IMR-90 (cell line): Measurements from ENCODE around the gene GRM4. TPM values are rescaled to one million over a fixed set of nuclear protein-coding genes. Genes with fewer than 3 reads are reported as not detected.

Source experiments
- ATAC-seq: fragments of 200-7000 bp; cut with Tn5 transposase; 2 replicates; pipeline ENCODE4 v1.9.1; 2020; ENCODE audit warnings: low read depth, mild to moderate bottlenecking, moderate library complexity
- BruUV-seq: library from RNA; stranded (reverse); fragments of 400-500 nt; replicated peaks from 2 replicates; lab custom pipeline; 2021; lab: Mats Ljungman, UMichigan
- CTCF ChIA-PET: fragments of 300-600 bp; formaldehyde crosslinking; extraction: SDS; loops from one replicate; lab custom pipeline; 2021; ENCODE audit warnings: antibody characterized with exemption; lab: Yijun Ruan, JAX
- POLR2A ChIA-PET: fragments of 300-600 bp; sonication (Branson Sonifier 250); formaldehyde crosslinking; loops from one replicate; lab custom pipeline; 2022; ENCODE audit warnings: antibody characterized with exemption; ENCODE audit not compliant: unreplicated experiment; lab: Charles Lee
- DNase-seq: peaks from one replicate; pipeline ENCODE4 v3.0.0; 2013
- H2AFZ ChIP-seq: replicated peaks from 2 replicates; pipeline ENCODE3; 2013; ENCODE audit warnings: low read length, mild to moderate bottlenecking; ENCODE audit not compliant: poor library complexity
- H2AK5ac ChIP-seq: 2 replicates; pipeline ENCODE4 v1.6.1; 2013; ENCODE audit warnings: low read depth, low read length, inconsistent platforms
- H2AK9ac ChIP-seq: replicated peaks from 2 replicates; pipeline ENCODE3; 2013; ENCODE audit warnings: mild to moderate bottlenecking, low read depth, low read length, moderate library complexity; ENCODE audit not compliant: poor library complexity
- H2BK120ac ChIP-seq: 2 replicates; pipeline ENCODE4 v1.6.1; 2013; ENCODE audit warnings: low read depth, low read length, inconsistent platforms
- H2BK15ac ChIP-seq: 3 replicates; pipeline ENCODE4 v1.6.1; 2013; ENCODE audit warnings: low read depth, low read length, inconsistent platforms
- H2BK20ac ChIP-seq: 2 replicates; pipeline ENCODE4 v1.6.1; 2013; ENCODE audit warnings: low read depth, mild to moderate bottlenecking, inconsistent platforms, low read length, moderate library complexity
- H2BK5ac ChIP-seq: 2 replicates; pipeline ENCODE4 v1.6.1; 2013; ENCODE audit warnings: mild to moderate bottlenecking, low read depth, low read length, inconsistent platforms; ENCODE audit not compliant: poor library complexity, severe bottlenecking
- H3K14ac ChIP-seq: replicated peaks from 2 replicates; pipeline ENCODE4 v1.6.1; 2013; ENCODE audit warnings: low read depth, low read length, inconsistent platforms
- H3K18ac ChIP-seq: 2 replicates; pipeline ENCODE4 v1.6.1; 2013; ENCODE audit warnings: low read depth, low read length, control low read depth
- H3K23ac ChIP-seq: 2 replicates; pipeline ENCODE4 v1.6.1; 2013; ENCODE audit warnings: low read depth, low read length, inconsistent platforms
- H3K27ac ChIP-seq: 2 replicates; pipeline ENCODE4 v1.5.1; 2013; ENCODE audit warnings: mild to moderate bottlenecking, control low read depth, low read length; ENCODE audit not compliant: insufficient read depth
- H3K27me3 ChIP-seq: 2 replicates; pipeline ENCODE4 v1.6.1; 2013; ENCODE audit warnings: low read length; ENCODE audit not compliant: control insufficient read depth, insufficient read depth
- H3K36me3 ChIP-seq: 2 replicates; pipeline ENCODE4 v1.6.1; 2013; ENCODE audit warnings: low read length, mixed read lengths; ENCODE audit not compliant: control insufficient read depth, insufficient read depth
- H3K4ac ChIP-seq: 2 replicates; pipeline ENCODE4 v1.6.1; 2013; ENCODE audit warnings: low read depth, low read length, inconsistent platforms
- H3K4me1 ChIP-seq: 2 replicates; pipeline ENCODE4 v1.6.1; 2013; ENCODE audit warnings: low read length, mixed read lengths; ENCODE audit not compliant: control insufficient read depth, insufficient read depth
- H3K4me2 ChIP-seq: 2 replicates; pipeline ENCODE4 v1.6.1; 2013; ENCODE audit warnings: low read depth, mild to moderate bottlenecking, control low read depth, low read length, moderate library complexity
- H3K4me3 ChIP-seq: 2 replicates; pipeline ENCODE4 v1.5.1; 2013; ENCODE audit warnings: low read depth, mild to moderate bottlenecking, control low read depth, low read length, moderate library complexity; ENCODE audit not compliant: insufficient read depth
- H3K56ac ChIP-seq: 2 replicates; pipeline ENCODE4 v1.6.1; 2013; ENCODE audit warnings: low read length, inconsistent platforms; ENCODE audit not compliant: insufficient read depth; ENCODE audit errors: extremely low read depth
- H3K79me1 ChIP-seq, 2 experiments: 2 replicates each; pipeline ENCODE4 v1.6.1; 2013; ENCODE audit warnings: low read length in 2 of 2, inconsistent platforms in 1 of 2, low read depth in 1 of 2
- H3K9ac ChIP-seq: 2 replicates; pipeline ENCODE4 v1.6.1; 2013; ENCODE audit warnings: low read depth, low read length, control low read depth
- H3K9me1 ChIP-seq: 2 replicates; pipeline ENCODE4 v1.6.1; 2013; ENCODE audit warnings: low read length, inconsistent platforms; ENCODE audit not compliant: insufficient read depth
- H3K9me3 ChIP-seq: 2 replicates; pipeline ENCODE4 v1.6.1; 2013; ENCODE audit warnings: low read length; ENCODE audit not compliant: control insufficient read depth, insufficient read depth
- H4K20me1 ChIP-seq: 2 replicates; pipeline ENCODE4 v1.6.1; 2013; ENCODE audit warnings: low read length, inconsistent platforms; ENCODE audit not compliant: insufficient read depth
- H4K5ac ChIP-seq: 2 replicates; pipeline ENCODE4 v1.6.1; 2013; ENCODE audit warnings: mild to moderate bottlenecking, low read depth, low read length, control low read depth
- H4K8ac ChIP-seq, 2 experiments: 2 replicates each; pipeline ENCODE4 v1.6.1; 2013; ENCODE audit warnings: low read depth in 2 of 2, low read length in 2 of 2, control low read depth in 1 of 2, inconsistent platforms in 1 of 2
- H4K91ac ChIP-seq: 2 replicates; pipeline ENCODE4 v1.6.1; 2013; ENCODE audit warnings: low read depth, low read length, inconsistent platforms; ENCODE audit not compliant: insufficient read depth
- BHLHE40 ChIP-seq: fragments of 150-350 bp; IDR thresholded peaks from 2 replicates; pipeline ENCODE4 v1.6.1; 2016; ENCODE audit warnings: mild to moderate bottlenecking, low read depth, low read length
- CHD1 ChIP-seq: IDR thresholded peaks from 2 replicates; pipeline ENCODE4 v1.6.1; 2012; ENCODE audit warnings: low read depth, low read length, improper control_type of control experiment
- CTCF ChIP-seq: conservative IDR thresholded peaks from 2 replicates; pipeline ENCODE4 v1.5.1; 2012; ENCODE audit warnings: mild to moderate bottlenecking, low read depth, low read length, improper control_type of control experiment
- FOS ChIP-seq: fragments of 150-350 bp; IDR thresholded peaks from 2 replicates; pipeline ENCODE4 v1.6.1; 2016; ENCODE audit warnings: low read depth, low read length
- MAZ ChIP-seq: IDR thresholded peaks from 2 replicates; pipeline ENCODE4 v1.6.1; 2012; ENCODE audit warnings: low read depth, mild to moderate bottlenecking, low read length, improper control_type of control experiment, moderate library complexity, borderline replicate concordance
- MXI1 ChIP-seq: IDR thresholded peaks from 2 replicates; pipeline ENCODE4 v1.6.1; 2012; ENCODE audit warnings: low read depth, mild to moderate bottlenecking, low read length, moderate library complexity, borderline replicate concordance
- NFE2L2 ChIP-seq: fragments of 150-350 bp; IDR thresholded peaks from 2 replicates; pipeline ENCODE4 v1.6.1; 2016; ENCODE audit warnings: low read depth, mild to moderate bottlenecking, low read length
- RFX5 ChIP-seq: IDR thresholded peaks from 2 replicates; pipeline ENCODE4 v1.8.0; 2012; ENCODE audit warnings: low read depth, mild to moderate bottlenecking, low read length, moderate library complexity
- SMC3 ChIP-seq: fragments of 150-350 bp; IDR thresholded peaks from 2 replicates; pipeline ENCODE4 v1.6.1; 2016; ENCODE audit warnings: low read depth, mild to moderate bottlenecking, antibody characterized with exemption, low read length, moderate library complexity
- WGBS, 2 experiments: methylation state at CpG; one replicate each; pipeline versions ENCODE4 v1.1.5 to v1.1.7; 2013; ENCODE audit warnings: missing lambda C conversion rate in 2 of 2; ENCODE audit not compliant: insufficient read length in 1 of 2; ENCODE audit errors: extremely low coverage in 2 of 2; 5-methylcytosine and 5-hydroxymethylcytosine counted together
- dilution Hi-C: fragments of 300-500 bp; cut with HindIII; formaldehyde crosslinking; loops from one replicate; pipeline ENCODE4 v1.14.3; 2018; ENCODE audit warnings: low sequenced_read_pairs; ENCODE audit not compliant: unreplicated experiment
- in situ Hi-C: fragments of 300-500 bp; cut with MboI; formaldehyde crosslinking; loops from 3 replicates; pipeline ENCODE4 v1.14.3; 2019; ENCODE audit warnings: low sequenced_read_pairs, inconsistent platforms, mixed read lengths
- intact Hi-C: fragments of 100-400 bp; cut with micrococcal nuclease; formaldehyde crosslinking; loops from 2 replicates; pipeline ENCODE4 v1.10.0; 2022
- polyA plus RNA-seq, 3 experiments: library from polyadenylated mRNA; depleted of rRNA; stranded (reverse); fragments of >200 nt; gene quantifications; 2 replicates each; pipeline ENCODE4 v1.2.3, GENCODE V29; 2012; ENCODE audit warnings: low replicate concordance in 1 of 3
- total RNA-seq: library from RNA; depleted of rRNA; stranded (reverse); fragments of >200 nt; gene quantifications from 2 replicates; pipeline ENCODE4 v1.2.3, GENCODE V29; 2012
- TF ChIP-seq, protein P1 (sequence below): fragments of 150-350 bp; IDR thresholded peaks from 2 replicates; pipeline ENCODE4 v1.6.1; 2017; ENCODE audit warnings: mild to moderate bottlenecking, antibody characterized with exemption, low read length, low read depth

GRM4 gene
- total and polyA plus RNA-seq, 2 of the 4 experiments (the other 2 are of a cell fraction), result 0.02 TPM; not detected in 1

DNA sequence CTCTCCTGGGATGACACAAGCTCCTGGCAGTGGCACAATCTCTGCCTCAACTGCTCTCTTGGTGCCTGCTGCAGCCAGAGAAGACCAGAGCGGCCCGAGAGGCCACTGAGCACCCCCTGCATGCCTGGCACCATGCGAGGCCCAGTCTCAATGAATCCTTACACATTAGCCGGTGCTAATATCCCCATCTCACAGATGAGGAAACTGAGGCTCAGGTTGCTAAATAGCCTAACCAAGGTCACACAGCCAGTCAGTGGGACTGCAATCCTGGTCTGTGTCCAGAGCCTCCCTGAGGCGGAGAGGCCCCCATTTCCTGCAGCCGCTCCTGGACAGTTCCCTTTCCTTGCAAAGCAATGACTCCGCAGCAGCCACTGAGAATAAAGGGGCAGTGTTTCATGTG lies 81.2 kb downstream of the GRM4 start:
- Histone ChIP-seq H3K23ac (no peak overlapping the region), H4K20me1 (no peaks in the 10 kb centered on the region; the same call in 1 of the 2 replicates), H4K8ac (no peak overlapping the region), H2AK9ac (no peak overlapping the region), H2BK5ac (no peak overlapping the region), H3K27ac (no peak overlapping the region), H3K9me1 (no peaks in the 10 kb centered on the region), H3K27me3 (peaks cover 65% of the 10 kb centered on the region), H3K4me2 (no peak overlapping the region), H2AFZ (no peak overlapping the region), H3K14ac (no peak overlapping the region), H3K56ac (no peak overlapping the region), H2BK15ac (no peak overlapping the region), H3K4me1 (no peaks in the 10 kb centered on the region), H3K79me1 (no peaks in the 10 kb centered on the region), H4K91ac (no peak overlapping the region), H3K36me3 (no peaks in the 10 kb centered on the region), H4K5ac (no peak overlapping the region), H3K18ac (no peak overlapping the region), H3K4ac (no peak overlapping the region), H3K9me3 (no peaks in the 10 kb centered on the region), H2AK5ac (no peak overlapping the region), H3K9ac (no peak overlapping the region), H2BK20ac (no peak overlapping the region), H2BK120ac (no peak overlapping the region), H3K4me3 (no peak overlapping the region)
- ATAC-seq (no peak), DNase-seq (no peak)
- no TSS peak for BruUV-seq
- dilution Hi-C loops (no loop called here), in situ Hi-C loops (no loop called here), intact Hi-C loops (loop anchor here (10.0 kb wide), 1 partner anchor 540 kb away; no protein-coding TSS in a partner anchor)
- ChIA-PET CTCF (interaction anchor here (1.3 kb wide), 1 partner anchor 9 kb away, joined by 4 read pairs; no protein-coding TSS in a partner anchor), POLR2A (no interaction called here)
- 60% methylated on average over 5 of the region's 7 CpGs; no CpG with 5 or more reads in 1 of the 2 experiments for WGBS, 2 experiments
- TF ChIP-seq CHD1 (no peak), BHLHE40 (no peak), MAZ (no peak), FOS (no peak), MXI1 (no peak), RFX5 (no peak), CTCF (no peak), NFE2L2 (no peak), SMC3 (no peak)
- TF ChIP-seq, protein P1, sequence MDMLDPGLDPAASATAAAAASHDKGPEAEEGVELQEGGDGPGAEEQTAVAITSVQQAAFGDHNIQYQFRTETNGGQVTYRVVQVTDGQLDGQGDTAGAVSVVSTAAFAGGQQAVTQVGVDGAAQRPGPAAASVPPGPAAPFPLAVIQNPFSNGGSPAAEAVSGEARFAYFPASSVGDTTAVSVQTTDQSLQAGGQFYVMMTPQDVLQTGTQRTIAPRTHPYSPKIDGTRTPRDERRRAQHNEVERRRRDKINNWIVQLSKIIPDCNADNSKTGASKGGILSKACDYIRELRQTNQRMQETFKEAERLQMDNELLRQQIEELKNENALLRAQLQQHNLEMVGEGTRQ, result no peak
